ENCODE results near the gene MEIKIN.
"Not testable (repeated sequence)": the region's sequence is repeated elsewhere in the genome, so short reads cannot be mapped to it uniquely, and the experiment has no call there.

The MEIKIN gene

GRCh38 chr5:131942016-131942415 lies 3.4 kb downstream of the MEIKIN start:
- Histone ChIP-seq H3K4me3 (ENCODE audit: low read length) (no peak overlapping the region), H3K9ac (ENCODE audit: low read depth, low read length) (no peak overlapping the region), H3K9me3 (ENCODE audit: insufficient read depth, low read depth, low read length) (no peaks in the 10 kb centered on the region), H3K36me3 (ENCODE audit: insufficient read depth, low read depth, low read length) (no peaks in the 10 kb centered on the region), H3K27me3 (ENCODE audit: insufficient read depth, low read length) (no peaks in the 10 kb centered on the region), H3K4me1 (ENCODE audit: insufficient read depth, low read length) (no peaks in the 10 kb centered on the region), H3K27ac (ENCODE audit: low read length) (no peak overlapping the region)

- H3K27me3 ChIP-seq (ENCODE audit: insufficient read depth, low read length) = no peaks in the 10 kb centered on the region
- H3K4me1 ChIP-seq (ENCODE audit: insufficient read depth, low read length) = no peaks in the 10 kb centered on the region
- no peak overlapping the region for H3K27ac ChIP-seq (ENCODE audit: low read length)
- H3K9me3 ChIP-seq (ENCODE audit: insufficient read depth, low read depth, low read length) = no peaks in the 10 kb centered on the region
- H3K4me3 ChIP-seq (ENCODE audit: low read length) = no peak overlapping the region
- H3K36me3 ChIP-seq (ENCODE audit: insufficient read depth, low read depth, low read length) = no peaks in the 10 kb centered on the region
- H3K9ac ChIP-seq (ENCODE audit: low read depth, low read length) = no peak overlapping the region
Observed at GRCh38 chr5:131939690-131940345, 5.6 kb downstream of the MEIKIN start.

DNA sequence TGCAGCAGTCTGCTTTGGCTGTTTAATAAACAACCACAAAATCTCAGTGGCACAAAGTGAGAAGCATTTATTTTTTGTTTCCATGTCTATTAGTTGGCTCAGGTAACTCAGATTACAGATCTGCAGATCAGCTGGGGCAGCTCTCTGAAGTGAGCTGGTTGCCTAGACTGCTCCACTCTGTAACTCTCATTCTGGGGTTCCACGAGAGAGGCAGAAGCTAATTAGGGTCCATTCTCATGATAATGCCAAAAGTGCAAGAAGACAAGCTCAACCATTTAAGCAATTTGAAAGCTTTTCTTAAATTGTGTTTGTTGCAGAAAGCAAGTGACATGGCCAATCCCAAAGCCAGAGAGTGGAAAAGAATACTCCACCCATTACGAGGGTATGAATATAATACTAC lies 13.2 kb downstream of the MEIKIN start:
- Histone ChIP-seq H3K9me3 (ENCODE audit: insufficient read depth, low read depth, low read length) (peaks cover 10% of the 10 kb centered on the region), H3K4me1 (ENCODE audit: insufficient read depth, low read length) (peaks cover 5% of the 10 kb centered on the region; the same call in 1 of the 2 replicates), H3K27me3 (ENCODE audit: insufficient read depth, low read length) (no peaks in the 10 kb centered on the region), H3K27ac (ENCODE audit: low read length) (no peak overlapping the region), H3K4me3 (ENCODE audit: low read length) (no peak overlapping the region), H3K36me3 (ENCODE audit: insufficient read depth, low read depth, low read length) (no peaks in the 10 kb centered on the region), H3K9ac (ENCODE audit: low read depth, low read length) (no peak overlapping the region)

GRCh38 chr5:131928957-131929356 lies 16.5 kb downstream of the MEIKIN start:
- Histone ChIP-seq H3K4me1 (ENCODE audit: insufficient read depth, low read length) (peaks cover 5% of the 10 kb centered on the region; the same call in 1 of the 2 replicates), H3K4me3 (ENCODE audit: low read length) (no peak overlapping the region), H3K9me3 (ENCODE audit: insufficient read depth, low read depth, low read length) (peaks cover 19% of the 10 kb centered on the region), H3K27me3 (ENCODE audit: insufficient read depth, low read length) (no peaks in the 10 kb centered on the region), H3K9ac (ENCODE audit: low read depth, low read length) (no peak overlapping the region), H3K36me3 (ENCODE audit: insufficient read depth, low read depth, low read length) (no peaks in the 10 kb centered on the region), H3K27ac (ENCODE audit: low read length) (no peak overlapping the region)

GRCh38 chr5:131926168-131926567 lies 19.3 kb downstream of the MEIKIN start:
- Histone ChIP-seq H3K27ac (ENCODE audit: low read length) (no peak overlapping the region), H3K4me3 (ENCODE audit: low read length) (no peak overlapping the region), H3K9me3 (ENCODE audit: insufficient read depth, low read depth, low read length) (peaks cover 19% of the 10 kb centered on the region), H3K4me1 (ENCODE audit: insufficient read depth, low read length) (no peaks in the 10 kb centered on the region), H3K27me3 (ENCODE audit: insufficient read depth, low read length) (no peaks in the 10 kb centered on the region), H3K36me3 (ENCODE audit: insufficient read depth, low read depth, low read length) (no peaks in the 10 kb centered on the region), H3K9ac (ENCODE audit: low read depth, low read length) (no peak overlapping the region)

DNA sequence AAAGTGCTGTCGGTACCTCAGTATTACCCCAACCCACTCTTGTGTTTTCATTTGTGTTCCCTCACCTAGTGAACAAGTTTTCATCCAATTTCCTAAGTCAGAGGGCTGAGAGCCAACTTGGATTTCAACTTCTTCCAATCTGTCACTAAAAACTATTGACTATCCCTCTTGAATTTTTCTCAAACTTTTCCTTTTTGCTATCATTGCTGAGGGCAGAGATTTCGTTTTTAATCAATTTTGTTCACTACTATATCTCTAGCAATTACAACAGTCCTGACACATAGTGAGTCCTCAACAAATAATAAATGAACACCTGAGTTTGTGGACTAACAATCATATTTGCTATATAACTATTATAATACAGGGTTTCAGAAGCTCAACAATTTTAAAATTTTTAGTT lies 29.0 kb downstream of the MEIKIN start:
- no peak overlapping the region for H3K9ac ChIP-seq (ENCODE audit: low read depth, low read length)
- no peaks in the 10 kb centered on the region for H3K27me3 ChIP-seq (ENCODE audit: insufficient read depth, low read length)
- no peak overlapping the region for H3K4me3 ChIP-seq (ENCODE audit: low read length)
- H3K4me1 ChIP-seq (ENCODE audit: insufficient read depth, low read length) = no peaks in the 10 kb centered on the region
- H3K36me3 ChIP-seq (ENCODE audit: insufficient read depth, low read depth, low read length) = no peaks in the 10 kb centered on the region
- H3K27ac ChIP-seq (ENCODE audit: low read length) = no peak overlapping the region
- no peaks in the 10 kb centered on the region; the same call in 1 of the 2 replicates for H3K9me3 ChIP-seq (ENCODE audit: insufficient read depth, low read depth, low read length)

DNA sequence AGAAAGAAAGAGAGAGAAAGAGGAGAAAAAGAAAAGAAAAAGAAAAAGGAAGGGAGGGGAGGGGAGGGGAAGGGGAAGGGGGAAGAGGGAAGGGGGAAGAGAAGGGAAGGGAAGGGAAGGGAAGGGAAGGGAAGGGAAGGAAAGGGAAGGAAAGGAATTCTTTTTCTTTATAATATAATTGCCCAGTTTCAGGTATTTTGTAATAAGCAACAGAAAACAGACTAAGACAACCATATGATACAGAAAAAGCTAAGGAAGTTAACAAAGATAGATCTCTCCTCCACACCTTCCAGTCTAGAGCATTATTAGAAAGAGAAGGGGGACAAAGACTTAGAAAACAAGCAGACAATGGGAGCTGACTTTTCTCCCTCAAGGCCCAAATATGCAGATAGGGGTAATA lies 31.0 kb downstream of the MEIKIN start:
- H3K4me3 ChIP-seq (ENCODE audit: low read length) = no peak overlapping the region
- H3K9me3 ChIP-seq (ENCODE audit: insufficient read depth, low read depth, low read length) = no peaks in the 10 kb centered on the region; the same call in 1 of the 2 replicates
- no peak overlapping the region for H3K27ac ChIP-seq (ENCODE audit: low read length)
- no peaks in the 10 kb centered on the region for H3K4me1 ChIP-seq (ENCODE audit: insufficient read depth, low read length)
- H3K9ac ChIP-seq (ENCODE audit: low read depth, low read length) = no peak overlapping the region
- no peaks in the 10 kb centered on the region for H3K27me3 ChIP-seq (ENCODE audit: insufficient read depth, low read length)
- no peaks in the 10 kb centered on the region for H3K36me3 ChIP-seq (ENCODE audit: insufficient read depth, low read depth, low read length)

DNA sequence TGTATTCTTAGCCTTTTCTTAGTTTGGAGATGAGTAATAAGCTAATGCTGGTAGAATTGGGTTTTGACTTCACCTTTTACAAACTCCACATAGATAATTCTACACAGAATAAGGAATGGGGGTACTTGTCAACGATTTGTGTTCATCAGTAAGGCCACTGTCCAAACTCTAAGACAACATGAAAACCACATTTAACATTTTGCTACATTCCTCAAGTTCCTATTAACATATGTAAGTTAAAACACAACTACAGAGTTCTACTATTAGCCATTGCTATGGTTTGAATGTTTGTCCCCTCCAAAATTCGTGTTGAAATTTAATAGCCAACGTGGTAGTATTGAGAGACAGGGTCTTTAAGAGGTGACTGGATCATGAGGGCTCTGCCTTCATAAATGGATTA lies 31.9 kb downstream of the MEIKIN start:
- no peak overlapping the region for H3K4me3 ChIP-seq (ENCODE audit: low read length)
- no peak overlapping the region for H3K27ac ChIP-seq (ENCODE audit: low read length)
- H3K9me3 ChIP-seq (ENCODE audit: insufficient read depth, low read depth, low read length) = no peaks in the 10 kb centered on the region
- H3K9ac ChIP-seq (ENCODE audit: low read depth, low read length) = no peak overlapping the region
- no peaks in the 10 kb centered on the region for H3K36me3 ChIP-seq (ENCODE audit: insufficient read depth, low read depth, low read length)
- H3K27me3 ChIP-seq (ENCODE audit: insufficient read depth, low read length) = no peaks in the 10 kb centered on the region
- no peaks in the 10 kb centered on the region for H3K4me1 ChIP-seq (ENCODE audit: insufficient read depth, low read length)

- no peak overlapping the region for H3K9ac ChIP-seq (ENCODE audit: low read depth, low read length)
- H3K27me3 ChIP-seq (ENCODE audit: insufficient read depth, low read length) = no peaks in the 10 kb centered on the region
Observed at GRCh38 chr5:131906668-131907067, 38.8 kb downstream of the MEIKIN start.

DNA sequence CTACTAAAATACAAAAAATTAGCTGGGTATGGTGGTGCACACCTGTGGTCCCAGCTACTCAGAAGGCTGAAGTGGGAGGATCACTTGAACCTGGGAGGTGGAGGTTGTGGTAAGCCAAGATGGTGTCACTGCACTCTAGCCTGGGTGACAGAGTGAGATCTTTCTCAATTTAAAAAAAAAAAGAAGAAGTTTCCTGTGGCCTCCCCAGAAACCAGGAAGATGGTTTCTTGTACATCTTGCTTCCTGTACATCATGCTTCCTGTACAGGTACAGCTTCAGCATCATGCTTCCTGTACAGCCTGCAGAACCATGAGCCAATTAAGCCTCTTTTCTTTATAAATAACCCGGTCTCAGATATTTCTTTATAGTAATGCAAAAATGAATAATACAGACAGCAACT lies 43.2 kb downstream of the MEIKIN start:
- not testable (repeated sequence) for H3K9ac ChIP-seq (ENCODE audit: low read depth, low read length); H3K27me3 ChIP-seq (ENCODE audit: insufficient read depth, low read length); H3K9me3 ChIP-seq (ENCODE audit: insufficient read depth, low read depth, low read length); H3K4me3 ChIP-seq (ENCODE audit: low read length); H3K4me1 ChIP-seq (ENCODE audit: insufficient read depth, low read length); H3K36me3 ChIP-seq (ENCODE audit: insufficient read depth, low read depth, low read length); H3K27ac ChIP-seq (ENCODE audit: low read length)

More at GRCh38 chr5:131906668-131907067, 38.8 kb downstream of the MEIKIN start:
- no peaks in the 10 kb centered on the region for H3K4me1 ChIP-seq (ENCODE audit: insufficient read depth, low read length)
- H3K36me3 ChIP-seq (ENCODE audit: insufficient read depth, low read depth, low read length) = no peaks in the 10 kb centered on the region
- no peaks in the 10 kb centered on the region for H3K9me3 ChIP-seq (ENCODE audit: insufficient read depth, low read depth, low read length)
- no peak overlapping the region for H3K27ac ChIP-seq (ENCODE audit: low read length)
- no peak overlapping the region for H3K4me3 ChIP-seq (ENCODE audit: low read length)

- Histone ChIP-seq H3K36me3 (ENCODE audit: insufficient read depth, low read depth, low read length) (no peaks in the 10 kb centered on the region), H3K9ac (ENCODE audit: low read depth, low read length) (no peak overlapping the region), H3K4me1 (ENCODE audit: insufficient read depth, low read length) (no peaks in the 10 kb centered on the region), H3K27ac (ENCODE audit: low read length) (no peak overlapping the region), H3K4me3 (ENCODE audit: low read length) (no peak overlapping the region), H3K9me3 (ENCODE audit: insufficient read depth, low read depth, low read length) (no peaks in the 10 kb centered on the region), H3K27me3 (ENCODE audit: insufficient read depth, low read length) (no peaks in the 10 kb centered on the region)
Observed at GRCh38 chr5:131899686-131900085, 45.8 kb downstream of the MEIKIN start.

GRCh38 chr5:131883984-131884383 lies 61.5 kb downstream of the MEIKIN start:
- no peaks in the 10 kb centered on the region for H3K9me3 ChIP-seq (ENCODE audit: insufficient read depth, low read depth, low read length)
- no peaks in the 10 kb centered on the region for H3K27me3 ChIP-seq (ENCODE audit: insufficient read depth, low read length)
- H3K9ac ChIP-seq (ENCODE audit: low read depth, low read length) = no peak overlapping the region
- H3K4me3 ChIP-seq (ENCODE audit: low read length) = no peak overlapping the region
- H3K27ac ChIP-seq (ENCODE audit: low read length) = no peak overlapping the region
- no peaks in the 10 kb centered on the region for H3K36me3 ChIP-seq (ENCODE audit: insufficient read depth, low read depth, low read length)
- no peaks in the 10 kb centered on the region for H3K4me1 ChIP-seq (ENCODE audit: insufficient read depth, low read length)

All from iPS-20b (cell line).